ENCODE data around the gene ESRRB. TPM values are rescaled to one million over a fixed set of nuclear protein-coding genes. Genes with fewer than 3 reads are reported as not detected.

The ESRRB gene
- total RNA-seq, 2 experiments from 2014 or later, result 0.47 TPM; not detected in 1

DNA sequence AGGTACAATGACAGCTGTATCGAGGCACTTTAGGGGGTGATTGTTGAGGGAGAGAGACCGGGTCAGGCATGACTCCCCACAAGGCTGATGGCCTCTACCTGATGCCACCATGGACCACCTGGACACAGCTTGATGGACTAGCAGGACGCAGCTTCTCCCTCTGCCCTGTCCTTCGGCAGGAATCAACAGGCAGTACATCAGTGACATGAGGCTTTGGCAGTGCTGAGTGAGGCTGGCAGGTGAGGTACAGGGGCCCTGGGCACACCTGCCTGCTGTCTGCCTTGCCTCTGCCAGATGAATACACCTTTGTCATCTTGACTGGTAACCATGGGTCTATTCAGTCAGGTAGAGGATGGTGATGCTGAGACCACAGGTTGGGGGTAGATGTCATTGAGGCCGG is 25.3 kb upstream of the ESRRB start:
- no peak for DNase-seq (ENCODE audit: low spot score)
- POLR2A ChIA-PET, result no interaction called here

DNA sequence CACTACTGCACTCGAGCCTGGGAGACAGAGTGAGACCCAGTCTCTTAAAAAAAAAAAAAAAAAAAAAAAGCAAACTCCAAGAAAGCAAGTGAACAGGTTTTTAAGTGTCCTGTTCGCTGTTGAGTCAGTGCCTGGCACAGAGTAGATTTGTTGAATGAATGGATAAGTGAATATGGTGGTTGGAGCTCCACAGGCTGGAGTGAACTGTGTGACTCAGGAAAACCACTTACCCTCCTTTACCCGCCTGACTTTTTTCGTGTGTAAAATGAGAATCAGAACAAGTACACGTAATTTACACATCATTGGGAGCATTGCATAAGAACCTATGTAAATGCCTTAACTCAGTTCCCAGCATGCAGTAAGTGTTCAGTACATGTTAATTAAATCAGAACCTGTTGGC is 24.0 kb upstream of the ESRRB start:
- Histone ChIP-seq H3K4me3 (ENCODE audit: low read depth, low read length, poor library complexity, severe bottlenecking) (no peak overlapping the region), H3K4me2 (ENCODE audit: low read length) (no peak overlapping the region), H3K27ac (ENCODE audit: low read depth, low read length, poor library complexity, severe bottlenecking) (no peak overlapping the region), H2AFZ (ENCODE audit: low read length) (no peak overlapping the region), H3K4me1 (ENCODE audit: insufficient read depth, low read length, poor library complexity, severe bottlenecking) (no peaks in the 10 kb centered on the region), H3K79me2 (ENCODE audit: insufficient read depth, low read depth, low read length) (no peaks in the 10 kb centered on the region), H3K9me3 (ENCODE audit: low read length) (no peaks in the 10 kb centered on the region), H3K9me2 (ENCODE audit: insufficient read depth, low read length) (no peaks in the 10 kb centered on the region), H4K20me1 (ENCODE audit: insufficient read depth, low read length) (no peaks in the 10 kb centered on the region), H3K36me3 (ENCODE audit: insufficient read depth, low read length) (no peaks in the 10 kb centered on the region)
- no peak for DNase-seq (ENCODE audit: low spot score)
- CTCF ChIA-PET (ENCODE audit: unreplicated experiment), result no interaction called here
- TF ChIP-seq, protein P1, sequence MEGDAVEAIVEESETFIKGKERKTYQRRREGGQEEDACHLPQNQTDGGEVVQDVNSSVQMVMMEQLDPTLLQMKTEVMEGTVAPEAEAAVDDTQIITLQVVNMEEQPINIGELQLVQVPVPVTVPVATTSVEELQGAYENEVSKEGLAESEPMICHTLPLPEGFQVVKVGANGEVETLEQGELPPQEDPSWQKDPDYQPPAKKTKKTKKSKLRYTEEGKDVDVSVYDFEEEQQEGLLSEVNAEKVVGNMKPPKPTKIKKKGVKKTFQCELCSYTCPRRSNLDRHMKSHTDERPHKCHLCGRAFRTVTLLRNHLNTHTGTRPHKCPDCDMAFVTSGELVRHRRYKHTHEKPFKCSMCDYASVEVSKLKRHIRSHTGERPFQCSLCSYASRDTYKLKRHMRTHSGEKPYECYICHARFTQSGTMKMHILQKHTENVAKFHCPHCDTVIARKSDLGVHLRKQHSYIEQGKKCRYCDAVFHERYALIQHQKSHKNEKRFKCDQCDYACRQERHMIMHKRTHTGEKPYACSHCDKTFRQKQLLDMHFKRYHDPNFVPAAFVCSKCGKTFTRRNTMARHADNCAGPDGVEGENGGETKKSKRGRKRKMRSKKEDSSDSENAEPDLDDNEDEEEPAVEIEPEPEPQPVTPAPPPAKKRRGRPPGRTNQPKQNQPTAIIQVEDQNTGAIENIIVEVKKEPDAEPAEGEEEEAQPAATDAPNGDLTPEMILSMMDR (conservative IDR thresholded peaks at IDR 0.05; ENCODE audit: low read length), result no peak
- TF ChIP-seq EZH2phosphoT487 (IDR thresholded peaks at IDR 0.05; ENCODE audit: borderline replicate concordance, low read depth, low read length), result no peak
- BruUV-seq (replicated peaks), result no TSS peak
- POLR2A ChIA-PET, result interaction anchor here (0.6 kb wide), 1 partner anchor 8 kb away, joined by 3 read pairs; no protein-coding TSS in a partner anchor
- intact Hi-C loops (cut with micrococcal nuclease; ENCODE audit: unreplicated experiment), result loop anchor here (2.0 kb wide), 1 partner anchor 301 kb away; no protein-coding TSS in a partner anchor

More for the DNA sequence above, 25.3 kb upstream of the ESRRB start:
- TF ChIP-seq, protein P1 (conservative IDR thresholded peaks at IDR 0.05; ENCODE audit: low read length), result no peak
- no peak for TF ChIP-seq EZH2phosphoT487 (IDR thresholded peaks at IDR 0.05; ENCODE audit: borderline replicate concordance, low read depth, low read length)
- H3K4me2 ChIP-seq (ENCODE audit: low read length), result no peak overlapping the region
- H3K36me3 ChIP-seq (ENCODE audit: insufficient read depth, low read length), result no peaks in the 10 kb centered on the region
- H3K27ac ChIP-seq (ENCODE audit: low read depth, low read length, poor library complexity, severe bottlenecking), result no peak overlapping the region
- CTCF ChIA-PET (ENCODE audit: unreplicated experiment), result no interaction called here
- BruUV-seq (replicated peaks), result no TSS peak
- no peak overlapping the region for H2AFZ ChIP-seq (ENCODE audit: low read length)
- no peaks in the 10 kb centered on the region for H3K9me2 ChIP-seq (ENCODE audit: insufficient read depth, low read length)
- no peaks in the 10 kb centered on the region for H3K79me2 ChIP-seq (ENCODE audit: insufficient read depth, low read depth, low read length)
- intact Hi-C loops (cut with micrococcal nuclease; ENCODE audit: unreplicated experiment), result no loop called here
- H3K9me3 ChIP-seq (ENCODE audit: low read length), result no peaks in the 10 kb centered on the region
- H4K20me1 ChIP-seq (ENCODE audit: insufficient read depth, low read length), result no peaks in the 10 kb centered on the region
- no peaks in the 10 kb centered on the region for H3K4me1 ChIP-seq (ENCODE audit: insufficient read depth, low read length, poor library complexity, severe bottlenecking)
- no peak overlapping the region for H3K4me3 ChIP-seq (ENCODE audit: low read depth, low read length, poor library complexity, severe bottlenecking)

DNA sequence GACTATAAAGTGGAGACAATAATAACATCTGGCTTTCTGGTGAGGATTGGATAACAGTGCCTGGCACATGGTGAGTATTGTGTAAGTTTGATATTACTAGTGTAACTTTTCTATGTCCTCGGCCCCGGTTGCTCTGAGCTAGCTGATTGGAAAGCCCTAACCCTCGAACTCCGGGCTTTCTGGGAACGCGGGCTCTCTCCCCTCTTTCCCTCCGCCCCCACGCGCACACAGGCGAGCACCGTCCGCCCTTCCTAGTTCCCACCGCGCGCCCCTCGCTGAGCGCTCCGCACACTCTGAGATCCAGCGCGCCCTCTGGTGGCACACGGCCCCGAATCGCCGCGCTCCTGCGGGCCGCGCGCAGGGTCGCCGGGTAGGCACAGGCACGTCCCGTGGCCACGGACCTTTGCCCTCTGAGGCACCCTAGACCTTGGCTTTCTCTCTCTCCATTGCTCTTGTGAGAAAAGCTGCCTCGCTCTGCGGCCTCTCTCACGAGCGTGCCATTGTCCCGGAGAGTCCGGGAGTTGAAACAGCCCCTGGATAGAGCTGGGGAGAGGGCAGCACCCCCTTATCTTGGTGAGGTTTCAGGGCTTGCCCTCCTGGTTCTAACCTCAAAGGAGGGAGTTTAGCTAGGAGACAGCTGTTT is 23.2 kb upstream of the ESRRB start:
- no peak overlapping the region for H3K4me2 ChIP-seq (ENCODE audit: low read length)
- POLR2A ChIA-PET, result interaction anchor here (0.6 kb wide), 1 partner anchor 9 kb away, joined by 3 read pairs; no protein-coding TSS in a partner anchor

More for the DNA sequence above, 23.2 kb upstream of the ESRRB start:
- Histone ChIP-seq H3K9me2 (ENCODE audit: insufficient read depth, low read length) (no peaks in the 10 kb centered on the region), H3K4me1 (ENCODE audit: insufficient read depth, low read length, poor library complexity, severe bottlenecking) (no peaks in the 10 kb centered on the region), H3K9me3 (ENCODE audit: low read length) (no peaks in the 10 kb centered on the region), H2AFZ (ENCODE audit: low read length) (no peak overlapping the region), H3K79me2 (ENCODE audit: insufficient read depth, low read depth, low read length) (no peaks in the 10 kb centered on the region), H3K27ac (ENCODE audit: low read depth, low read length, poor library complexity, severe bottlenecking) (no peak overlapping the region), H3K4me3 (ENCODE audit: low read depth, low read length, poor library complexity, severe bottlenecking) (no peak overlapping the region), H4K20me1 (ENCODE audit: insufficient read depth, low read length) (no peaks in the 10 kb centered on the region), H3K36me3 (ENCODE audit: insufficient read depth, low read length) (no peaks in the 10 kb centered on the region)
- intact Hi-C loops (cut with micrococcal nuclease; ENCODE audit: unreplicated experiment), result loop anchor here (2.0 kb wide), 1 partner anchor 302 kb away; no protein-coding TSS in a partner anchor
- no peak for TF ChIP-seq EZH2phosphoT487 (IDR thresholded peaks at IDR 0.05; ENCODE audit: borderline replicate concordance, low read depth, low read length)
- TF ChIP-seq, protein P1 (conservative IDR thresholded peaks at IDR 0.05; ENCODE audit: low read length), result peak; percentile 73
- CTCF ChIA-PET (ENCODE audit: unreplicated experiment), result no interaction called here
- peak; percentile 7 for DNase-seq (ENCODE audit: low spot score)
- BruUV-seq (replicated peaks), result no TSS peak
